ENCODE results near the gene REEP3.

GRCh38 chr10:63548860-63549259 is 27.7 kb downstream of the REEP3 start:
- TF ChIP-seq POLR2AphosphoS5 (IDR thresholded peaks at IDR 0.05; ENCODE audit: low read depth, low read length) (no peak), REST (IDR thresholded peaks at IDR 0.05; ENCODE audit: insufficient read depth in 1 of 2, low read depth in 2 of 2, low read length in 2 of 2) (no peak)
